HTR-8/SVneo (cell line): ENCODE data around the gene ERICH6B.

Source experiments
- DNase-seq: peaks from one replicate; pipeline ENCODE4 v3.0.0; 2011; ENCODE audit warnings: low spot score, mixed read lengths; ENCODE audit not compliant: insufficient read length
- FAIRE-seq: peaks from 2 replicates; lab custom pipeline; 2011; peaks lifted over from hg19 to GRCh38; lab: Jason Lieb, UNC

ERICH6B gene

DNA sequence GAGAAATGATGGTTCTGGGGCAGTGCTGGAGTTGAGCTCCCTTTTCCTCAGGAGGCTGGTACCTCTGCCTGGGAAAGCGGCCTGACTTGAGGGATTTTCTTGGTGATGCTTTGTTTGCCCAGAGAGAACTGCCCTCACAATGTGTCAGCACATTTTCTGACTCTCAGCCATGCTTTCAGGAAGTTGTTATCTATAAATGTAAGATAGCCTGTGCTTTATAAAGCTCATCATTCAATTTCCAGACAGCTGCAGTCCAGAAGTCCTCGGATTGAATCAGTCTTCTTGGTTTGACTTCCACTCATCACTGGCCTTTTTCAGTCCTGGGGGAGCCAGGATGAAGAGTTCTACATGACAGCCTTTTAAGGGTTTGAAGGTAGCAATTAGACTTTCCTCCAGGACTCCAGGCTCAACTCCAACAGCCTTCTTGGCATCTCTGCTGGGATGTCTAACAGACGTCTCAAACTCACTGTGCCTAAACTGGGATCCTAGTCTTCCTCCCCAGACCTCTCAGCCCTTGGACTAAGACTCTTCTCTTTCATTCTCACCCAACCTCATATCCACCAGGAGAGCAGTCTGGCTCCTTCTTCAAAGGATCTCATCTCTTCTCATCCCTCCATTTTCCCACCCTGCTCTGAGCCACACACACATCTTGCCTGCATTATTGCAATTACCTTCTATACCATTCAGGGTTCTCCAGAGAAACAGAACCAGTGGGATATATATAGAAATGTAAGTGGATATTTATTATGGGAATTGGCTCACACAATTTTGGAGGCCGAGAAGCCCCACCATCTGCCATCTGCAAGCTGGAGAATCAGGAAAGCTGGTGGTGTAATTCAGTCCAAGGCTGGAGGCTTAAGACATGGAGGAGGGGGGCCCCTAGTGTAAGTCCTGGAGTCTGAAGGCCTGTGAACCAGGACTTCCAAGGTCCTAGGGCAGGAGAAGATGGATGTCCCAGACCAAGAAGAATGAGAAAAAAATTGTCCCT, 13.1 kb downstream of the ERICH6B start:
- FAIRE-seq (no peak), DNase-seq (no peak)

DNA sequence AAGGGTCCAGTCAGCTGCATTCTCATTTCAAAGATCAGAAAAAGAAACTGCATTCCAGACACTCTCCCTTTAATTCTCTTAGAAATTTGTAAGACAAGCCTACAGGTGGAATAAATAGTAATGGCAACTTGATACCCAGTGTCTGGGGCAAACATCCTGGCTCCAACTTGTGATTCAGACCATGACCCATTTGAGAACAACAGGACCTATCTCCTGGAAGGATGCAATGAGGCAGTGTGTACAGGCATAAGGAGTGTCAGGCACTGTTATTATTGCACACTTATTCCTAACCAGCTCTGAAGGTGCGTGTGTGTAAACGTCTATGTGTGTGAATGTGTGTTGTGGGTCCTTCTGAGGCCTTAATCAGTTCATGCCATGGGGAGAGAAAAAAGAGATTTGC, 13.9 kb downstream of the ERICH6B start:
- no peak for DNase-seq
- no peak for FAIRE-seq

DNA sequence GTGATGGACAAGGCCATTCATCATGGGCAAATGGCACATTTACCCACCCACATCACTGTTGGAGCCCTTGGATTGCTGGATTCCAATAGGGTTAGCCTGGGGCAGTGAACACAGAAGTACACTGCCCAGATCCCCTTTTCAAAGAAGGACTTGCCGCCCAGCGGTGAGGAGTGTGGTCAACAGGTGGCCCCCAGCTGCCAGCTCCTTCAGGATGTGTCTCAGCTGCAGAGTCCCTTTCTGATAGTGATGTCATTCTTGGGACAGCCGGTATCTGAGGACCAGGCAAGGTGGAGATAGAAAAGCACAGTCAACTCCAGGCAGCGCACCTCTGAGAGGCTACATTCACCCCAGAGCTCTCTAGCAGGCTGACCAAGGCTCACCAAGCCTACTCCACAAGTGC, 16.9 kb downstream of the ERICH6B start:
- DNase-seq: no peak
- no peak for FAIRE-seq

DNA sequence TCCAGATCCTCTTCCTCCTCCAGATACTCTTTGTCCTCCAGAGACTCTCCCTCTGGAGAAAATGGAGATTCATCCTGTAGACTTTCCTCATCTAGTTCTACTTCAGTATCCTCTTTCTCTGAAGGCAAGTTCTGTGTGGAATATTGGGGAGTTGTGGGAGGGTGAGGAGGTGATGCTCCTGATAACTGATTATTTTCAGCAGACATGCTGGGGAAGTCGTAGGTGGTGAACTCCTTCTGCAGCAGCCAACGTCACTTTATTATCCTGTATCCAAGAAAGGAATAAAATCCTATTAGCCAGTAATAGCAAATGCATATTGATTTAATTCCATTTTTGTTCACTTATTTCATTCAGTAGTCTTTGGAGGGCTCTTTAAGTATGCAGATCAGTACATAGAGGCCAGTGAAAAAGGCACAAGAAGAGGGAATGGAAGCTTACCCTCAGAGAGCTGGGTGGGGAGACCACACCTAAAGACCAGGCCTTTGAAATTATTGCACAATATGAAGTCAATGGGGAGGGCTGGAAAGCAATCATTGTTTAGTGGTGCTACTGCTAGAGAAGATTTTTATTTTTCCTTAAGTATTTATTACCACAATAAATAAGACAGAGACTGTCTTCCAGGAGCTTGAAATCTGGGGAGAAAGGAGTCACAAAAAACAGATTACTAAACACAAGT, 18.6 kb downstream of the ERICH6B start:
- no peak for FAIRE-seq
- no peak for DNase-seq

DNA sequence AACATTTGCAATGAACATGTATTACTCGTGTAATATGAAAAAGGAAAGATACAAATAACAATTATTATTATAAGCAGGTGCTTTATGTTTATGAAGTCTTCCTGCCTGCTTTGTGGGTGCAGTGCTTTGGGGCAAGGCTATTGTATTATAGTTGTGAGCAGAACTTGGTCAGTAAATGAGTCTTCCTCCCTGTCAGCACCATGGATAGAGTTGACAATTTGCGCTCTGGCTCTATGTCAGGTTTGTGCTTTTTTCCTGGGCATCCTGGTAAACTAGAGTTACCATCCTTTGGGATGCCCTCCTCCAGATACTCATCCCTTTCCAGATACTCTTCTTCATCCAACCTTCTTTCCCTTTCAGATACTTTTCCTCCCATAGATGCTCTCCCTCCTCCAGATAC, 19.6 kb downstream of the ERICH6B start:
- no peak for FAIRE-seq
- no peak for DNase-seq

DNA sequence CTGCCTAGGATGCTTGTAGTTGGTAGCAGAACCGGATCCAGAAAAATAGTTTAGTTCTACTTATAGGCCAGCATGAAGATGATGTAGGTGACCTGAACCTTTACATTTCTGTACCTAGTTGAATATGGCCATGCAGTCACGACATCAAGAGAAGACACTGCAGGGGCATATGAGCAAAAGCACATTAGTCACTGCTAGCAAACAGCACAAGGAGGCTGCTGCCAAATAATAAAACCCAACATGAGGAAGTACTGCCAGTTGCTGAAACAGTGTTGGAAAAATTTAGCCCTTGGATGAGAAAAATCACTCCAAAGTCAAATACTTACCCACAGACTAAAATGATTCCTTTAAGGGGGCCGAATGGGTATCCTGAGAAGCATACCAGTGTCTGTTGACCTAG, 20.8 kb downstream of the ERICH6B start:
- DNase-seq (no peak), FAIRE-seq (no peak)

DNA sequence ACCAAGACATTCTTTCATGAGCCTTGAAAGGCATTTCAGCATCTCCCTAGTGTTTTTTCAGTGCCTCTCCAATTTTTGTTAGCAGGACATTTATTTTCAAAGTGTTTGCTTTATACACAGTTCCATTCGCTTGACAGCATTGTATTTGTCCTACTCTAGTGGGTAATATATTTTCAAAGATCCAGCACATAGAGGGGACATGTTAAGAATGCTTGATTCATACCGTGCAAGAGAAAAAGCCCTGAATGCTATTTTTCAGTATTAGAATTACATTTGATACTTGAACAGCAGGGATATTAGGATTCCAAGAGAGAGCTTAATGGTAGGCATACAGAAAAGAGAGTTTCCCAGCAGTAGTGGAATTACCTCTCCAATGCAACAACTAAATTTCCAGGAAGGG, 21.3 kb downstream of the ERICH6B start:
- FAIRE-seq (no peak), DNase-seq (no peak)

DNA sequence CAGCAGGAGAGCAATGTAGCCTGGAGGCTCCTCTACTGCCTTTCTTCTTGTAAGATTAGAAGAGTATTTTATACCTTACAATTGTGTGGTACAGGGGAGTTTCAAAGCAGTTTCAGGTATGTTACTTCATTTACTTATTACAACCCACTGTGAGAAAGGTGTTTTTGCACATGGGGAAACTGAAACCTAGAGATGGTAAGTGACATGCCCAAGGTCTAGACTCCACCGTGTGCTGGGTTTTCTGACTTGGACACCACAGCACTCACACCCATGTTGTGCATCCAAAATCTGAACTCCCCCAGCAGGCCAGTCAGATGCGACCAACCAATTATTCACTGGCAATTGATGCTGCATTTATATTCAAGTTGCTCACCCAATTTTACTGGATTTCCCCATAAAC, 22.8 kb downstream of the ERICH6B start:
- FAIRE-seq (no peak), DNase-seq (no peak)

DNA sequence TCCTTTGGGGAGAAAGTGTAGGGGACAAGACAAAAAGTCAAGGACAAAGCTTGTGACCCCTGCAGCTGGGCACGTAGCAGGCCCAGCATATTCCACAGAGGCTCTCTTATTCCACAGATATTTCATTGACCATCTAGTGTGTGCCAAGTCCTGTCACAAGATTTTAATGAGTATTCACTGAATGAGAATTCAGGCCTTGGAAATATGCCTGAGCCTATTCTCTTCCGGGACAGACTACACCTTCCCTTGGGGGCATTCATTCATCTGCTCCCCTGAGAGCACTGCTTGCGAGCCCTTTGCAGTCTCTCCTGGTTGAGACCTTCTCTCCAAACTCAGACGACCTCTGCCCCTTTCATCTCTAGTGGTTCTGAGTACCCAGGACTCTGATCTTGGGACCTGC, 25.5 kb downstream of the ERICH6B start:
- FAIRE-seq: no peak

DNA sequence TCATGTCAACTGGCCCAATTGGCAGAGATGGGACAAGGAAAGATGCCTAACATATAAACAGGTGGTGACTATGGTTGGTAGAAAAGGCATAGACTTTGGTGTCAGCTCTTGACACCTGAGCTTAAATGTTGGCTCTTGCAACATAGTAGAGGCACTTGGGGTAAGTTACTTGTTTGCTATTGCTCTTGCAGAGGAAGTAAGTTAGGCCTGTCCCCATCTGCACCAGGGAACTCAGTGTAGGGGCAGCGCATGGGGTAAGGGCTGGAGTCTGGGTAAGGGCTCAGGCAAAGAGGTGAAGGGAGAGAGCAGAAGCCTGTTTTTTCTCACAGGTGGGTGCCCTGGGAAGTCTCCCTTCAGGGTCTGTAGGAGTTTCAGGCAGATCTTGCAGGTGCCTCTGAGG, 27.6 kb downstream of the ERICH6B start:
- FAIRE-seq (no peak), DNase-seq (no peak)

More for the DNA sequence above, 25.5 kb downstream of the ERICH6B start:
- no peak for DNase-seq

DNA sequence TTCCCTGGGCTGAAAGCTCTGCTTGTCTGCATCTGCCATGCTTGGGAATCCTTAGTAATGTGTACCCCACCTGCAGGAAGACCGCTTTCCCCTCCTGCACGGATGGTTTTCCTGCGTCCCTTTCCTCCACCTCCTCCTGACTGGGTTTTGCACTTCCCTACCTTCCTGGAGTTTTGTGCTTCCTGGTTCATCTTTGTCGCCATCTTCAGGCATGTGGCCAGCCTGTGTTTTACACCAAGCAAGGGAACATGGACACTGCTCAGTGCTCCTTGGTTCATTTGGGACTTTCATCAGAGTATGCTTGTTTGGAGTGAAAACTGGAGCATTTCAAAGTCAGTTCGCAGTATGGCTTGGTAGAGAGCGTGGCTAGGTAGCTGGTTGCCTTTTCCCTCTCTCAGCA, 30.7 kb downstream of the ERICH6B start:
- DNase-seq (no peak), FAIRE-seq (no peak)

DNA sequence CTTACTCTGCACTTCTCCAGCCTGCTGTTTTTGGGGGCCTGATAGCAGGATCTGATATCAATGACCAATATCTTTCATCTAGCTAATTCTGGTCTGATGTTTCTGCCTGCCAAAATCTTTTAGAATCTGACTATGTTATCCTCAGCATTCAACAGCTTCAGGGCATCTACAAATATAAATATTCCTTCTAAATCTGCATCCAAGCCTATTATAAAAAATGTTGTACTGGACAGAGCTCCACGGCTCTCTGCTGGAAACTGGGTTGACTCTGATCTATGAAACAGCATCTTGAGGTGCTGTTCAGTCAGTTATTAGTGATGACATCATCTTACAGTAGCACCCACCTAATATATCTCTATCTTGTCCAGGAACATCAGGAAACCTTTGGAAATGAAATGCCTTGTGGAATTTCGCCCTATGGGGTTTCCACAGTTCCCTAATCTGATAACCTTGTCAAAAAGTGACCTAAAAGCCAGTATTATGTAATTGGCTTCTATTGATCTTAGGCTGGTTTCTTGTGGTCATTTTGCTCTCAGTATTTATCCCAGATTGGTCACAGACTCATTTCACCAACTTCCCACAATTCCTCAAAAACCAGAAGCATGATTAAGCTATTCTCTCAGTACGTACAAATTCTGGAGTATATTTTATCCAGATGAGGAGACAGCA, 33.0 kb downstream of the ERICH6B start:
- DNase-seq (no peak), FAIRE-seq (no peak)

DNA sequence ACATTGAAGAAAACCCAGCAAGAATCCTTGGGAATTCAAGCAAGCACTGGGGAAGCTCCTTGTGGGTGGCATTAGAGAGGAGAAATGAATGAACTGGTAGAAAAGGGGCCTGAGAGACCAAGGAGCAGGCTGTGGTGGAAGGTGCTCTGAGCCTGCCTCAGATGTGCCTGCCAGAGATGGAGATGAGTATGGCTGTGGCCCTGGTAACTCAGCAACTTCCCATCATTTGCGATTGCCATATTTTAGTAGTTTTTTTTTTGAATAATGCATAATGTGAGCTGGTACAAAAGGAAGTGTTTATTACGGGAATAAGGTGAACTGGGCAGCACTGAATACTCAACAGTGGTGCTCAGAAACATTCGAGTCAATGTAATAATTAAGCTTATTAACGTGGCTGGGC, 39.1 kb downstream of the ERICH6B start:
- DNase-seq: no peak

DNA sequence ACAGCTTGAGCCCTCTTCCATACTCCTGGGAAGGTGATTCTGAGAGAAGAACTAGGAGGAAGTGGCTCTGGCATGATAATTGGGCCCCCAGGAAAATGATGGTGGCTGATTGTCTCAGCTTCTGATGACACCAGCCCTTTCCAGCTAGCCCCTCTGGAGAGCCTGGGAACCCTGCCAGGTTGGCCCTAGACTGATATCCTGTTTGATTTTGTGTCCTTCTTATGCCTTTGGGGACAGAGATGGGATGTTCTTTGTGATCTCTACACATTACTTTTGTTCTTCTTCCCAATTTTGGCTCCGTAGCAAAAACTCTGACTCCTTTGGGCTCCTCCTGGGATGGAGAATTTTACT, 39.7 kb downstream of the ERICH6B start:
- no peak for DNase-seq
- FAIRE-seq: no peak

More for the DNA sequence above, 39.1 kb downstream of the ERICH6B start:
- no peak for FAIRE-seq

DNA sequence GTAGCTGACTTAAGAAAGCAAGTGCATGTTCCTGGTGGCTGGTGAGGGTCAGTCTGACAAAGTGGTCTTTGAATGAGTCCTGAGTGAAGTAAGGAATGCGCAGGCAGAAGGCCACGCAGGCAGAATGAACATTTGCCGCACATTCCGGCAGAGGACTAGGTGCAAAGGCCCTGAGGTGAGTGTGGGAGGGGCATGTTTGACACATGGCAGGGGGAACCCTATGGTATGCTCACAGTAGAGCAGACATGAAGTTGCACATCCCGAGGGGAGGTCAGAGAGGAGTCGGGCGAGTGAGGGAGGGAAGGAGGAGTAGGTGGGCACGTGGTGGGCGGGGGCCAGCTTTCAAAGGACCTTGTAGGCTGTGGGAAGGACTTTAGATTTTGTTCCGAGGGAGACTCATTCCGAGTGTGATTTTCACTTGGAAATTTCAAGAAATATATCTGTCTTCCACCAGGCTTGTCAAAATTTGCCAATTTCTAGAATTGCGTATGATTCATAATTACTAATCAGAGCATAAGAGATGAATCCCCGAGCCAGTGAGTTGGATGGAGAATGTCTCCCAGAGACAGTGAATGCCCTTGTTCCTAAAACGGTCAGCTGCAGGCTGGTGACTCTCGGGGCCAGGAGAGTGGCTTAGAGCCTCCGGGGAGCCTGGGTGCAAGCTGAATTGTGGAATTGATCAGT, 40.3 kb downstream of the ERICH6B start:
- DNase-seq: no peak
- no peak for FAIRE-seq

DNA sequence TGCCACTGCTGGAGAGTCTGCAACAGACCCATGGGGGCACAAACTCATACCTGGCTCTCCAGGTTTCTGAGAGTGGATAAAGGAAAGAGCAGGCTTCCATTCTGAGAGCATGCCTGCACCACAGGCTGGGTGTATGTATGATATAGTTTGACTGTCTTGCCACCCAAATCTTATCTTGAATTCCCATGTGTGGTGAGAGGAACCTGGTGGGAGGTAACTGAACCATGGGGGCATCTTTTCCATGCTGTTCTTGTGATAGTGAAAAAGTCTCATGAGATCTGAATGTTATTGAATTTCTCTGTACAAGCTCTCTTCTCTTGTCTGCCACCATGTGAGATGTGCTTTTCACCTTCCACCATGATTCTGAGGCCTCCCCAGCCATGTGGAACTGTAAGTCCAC, 50.2 kb downstream of the ERICH6B start:
- DNase-seq (no peak), FAIRE-seq (no peak)

DNA sequence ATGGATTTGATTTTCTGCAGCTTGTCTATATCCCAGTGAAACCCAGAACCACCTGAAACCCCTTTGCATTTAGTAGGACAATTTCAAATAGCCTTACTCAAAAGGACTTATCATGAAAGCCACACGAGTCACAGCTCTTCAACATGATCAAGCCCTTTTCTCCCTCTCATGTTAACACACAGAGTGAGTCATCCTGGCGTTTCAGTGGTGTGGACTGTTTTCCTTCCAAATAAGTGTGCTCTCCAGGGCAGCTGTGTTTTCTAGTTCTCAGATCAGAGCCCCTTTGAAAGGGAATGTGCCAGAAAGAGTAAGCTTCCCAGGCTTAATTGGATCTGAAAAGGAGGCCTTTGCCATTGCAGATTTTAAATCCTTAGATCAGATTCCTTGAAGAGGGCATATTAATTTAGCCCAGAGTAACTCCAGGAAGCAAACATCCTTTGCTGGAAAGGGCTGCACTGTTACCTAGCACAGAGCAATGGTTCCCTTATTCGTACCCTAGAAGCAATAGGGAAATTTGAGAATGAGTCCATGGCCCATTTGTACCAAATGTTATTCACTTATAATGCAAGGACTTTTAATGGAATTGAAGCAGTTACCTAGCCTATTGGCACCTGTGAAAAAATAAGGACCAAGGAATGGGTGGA, 51.3 kb downstream of the ERICH6B start:
- no peak for FAIRE-seq
- DNase-seq: no peak

DNA sequence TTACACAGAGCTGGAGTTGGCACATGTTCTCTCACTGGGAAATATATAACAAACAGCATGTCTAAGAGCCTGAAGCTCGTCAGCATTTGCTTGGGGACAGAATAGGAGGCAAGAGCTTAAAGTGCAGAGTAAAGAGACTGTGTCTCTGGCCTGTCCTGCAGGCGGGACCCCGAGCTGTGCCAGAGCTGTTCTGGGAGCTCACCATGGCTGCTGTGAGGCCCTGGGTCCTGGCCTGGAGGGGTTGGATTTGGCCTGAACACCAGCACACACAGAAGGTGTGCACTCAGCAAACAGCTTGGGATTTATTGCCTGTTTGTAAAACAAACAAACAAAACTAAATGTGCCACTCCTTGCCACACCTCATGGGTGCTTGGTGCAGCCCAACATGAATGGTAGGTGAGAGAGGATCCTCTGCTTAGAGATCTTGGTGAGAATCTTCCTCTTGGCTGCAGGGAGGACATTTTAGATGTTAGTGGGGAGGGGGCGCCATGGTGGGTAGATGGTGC, 60.9 kb downstream of the ERICH6B start:
- DNase-seq: no peak

DNA sequence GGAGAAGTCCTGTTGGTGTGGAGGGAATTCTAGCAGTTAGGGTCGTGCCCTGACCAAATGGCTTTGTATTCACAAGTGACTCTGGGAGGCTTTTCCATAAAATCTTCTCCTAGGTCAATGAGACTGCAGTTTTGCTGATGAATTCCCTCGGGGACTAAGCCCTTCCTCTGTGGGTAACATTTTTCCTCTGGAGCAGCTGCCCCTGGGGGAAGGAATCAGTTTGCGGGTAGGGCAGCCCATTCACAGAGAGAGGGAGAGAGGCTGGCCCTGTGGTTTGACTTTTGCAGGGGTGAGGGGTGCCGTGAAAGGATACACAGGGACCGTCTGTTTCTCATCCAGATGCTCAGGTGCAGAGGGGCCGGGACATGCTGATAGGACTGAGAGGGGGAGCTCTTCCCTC, 67.3 kb downstream of the ERICH6B start:
- FAIRE-seq (no peak), DNase-seq (no peak)

More for the DNA sequence above, 60.9 kb downstream of the ERICH6B start:
- FAIRE-seq: no peak

DNA sequence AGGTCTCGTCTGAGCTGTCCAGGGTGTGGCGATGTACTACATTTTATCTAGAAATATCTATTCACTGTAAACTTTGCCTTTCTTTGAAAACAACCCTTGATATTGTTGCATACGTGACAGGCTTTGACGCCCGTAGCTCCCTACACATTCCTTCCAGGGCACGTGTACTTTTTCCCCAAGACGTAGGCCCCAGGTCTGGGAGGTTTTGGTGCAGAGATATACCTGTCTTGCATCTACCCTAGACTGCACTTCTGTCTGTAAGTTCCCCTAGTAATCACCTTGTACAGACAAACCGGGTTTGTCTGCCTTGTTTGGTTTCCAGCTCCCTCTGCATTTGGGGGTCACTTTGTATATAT, 69.2 kb downstream of the ERICH6B start:
- FAIRE-seq: no peak

More for the DNA sequence above, 69.2 kb downstream of the ERICH6B start:
- DNase-seq: no peak
